Measurements from ENCODE around the gene GJA4. TPM values are rescaled to one million over a fixed set of nuclear protein-coding genes. Genes with fewer than 3 reads are reported as not detected.

GJA4 gene
- total RNA-seq, 1 experiment from 2014 or later: not detected

GRCh38 chr1:34794001-34794789, 1.4 kb downstream of the GJA4 start:
- CTCF ChIA-PET: no interaction called here
- RAD21 ChIA-PET (ENCODE audit: low non-redundant PET in 1 of 2, low total read pairs in 2 of 2, uncharacterized antibody in 2 of 2, unreplicated experiment in 2 of 2): no interaction called here
- no TSS peak for BruUV-seq (replicated peaks)
- intact Hi-C loops (cut with micrococcal nuclease): no loop called here
- H3K27ac ChIP-seq (ENCODE audit: low read depth, low read length): no peak overlapping the region
- no peak overlapping the region for H3K4me2 ChIP-seq (ENCODE audit: low read length)
- ATAC-seq: no peak
- no peaks in the 10 kb centered on the region for H3K9me2 ChIP-seq (ENCODE audit: insufficient read depth)
- H2AFZ ChIP-seq (ENCODE audit: low read depth, low read length, poor library complexity, severe bottlenecking): no peak overlapping the region
- DNase-seq (ENCODE audit: low read depth, low spot score): no peak
- peaks cover 3% of the 10 kb centered on the region; the same call in 1 of the 2 replicates for H3K27me3 ChIP-seq (ENCODE audit: insufficient read depth, low read length)
- H3K36me3 ChIP-seq (ENCODE audit: control insufficient read depth in 1 of 2, insufficient read depth in 2 of 2, low read length in 2 of 2): no peaks in the 10 kb centered on the region
- TF ChIP-seq POLR2AphosphoS5 (IDR thresholded peaks at IDR 0.05; ENCODE audit: low read depth, low read length) (no peak), EZH2 (IDR thresholded peaks at IDR 0.05) (no peak), ZNF274 (IDR thresholded peaks at IDR 0.05; ENCODE audit: low read depth, low read length) (no peak), SRF (IDR thresholded peaks at IDR 0.05; ENCODE audit: low read depth) (no peak), YY1 (IDR thresholded peaks at IDR 0.05; ENCODE audit: extremely low read depth, insufficient replicate concordance, low read depth, low read length) (no peak), EZH2phosphoT487 (IDR thresholded peaks at IDR 0.05; ENCODE audit: borderline replicate concordance) (no peak), CEBPB (IDR thresholded peaks at IDR 0.05; ENCODE audit: low read depth) (no peak), RAD21 (IDR thresholded peaks at IDR 0.05; ENCODE audit: low read depth) (no peak), SIN3A (IDR thresholded peaks at IDR 0.05; ENCODE audit: low read depth) (no peak), FOSL1 (IDR thresholded peaks at IDR 0.05; ENCODE audit: low read depth) (no peak), REST (IDR thresholded peaks at IDR 0.05; ENCODE audit: low read depth) (no peak), JUND (IDR thresholded peaks at IDR 0.05) (no peak), CBX3 (IDR thresholded peaks at IDR 0.05; ENCODE audit: low read depth) (no peak), ATF3 (IDR thresholded peaks at IDR 0.05) (no peak), ZFX (IDR thresholded peaks at IDR 0.05) (no peak), EGR1 (IDR thresholded peaks at IDR 0.05; ENCODE audit: low read depth) (no peak), POLR2A (IDR thresholded peaks at IDR 0.05; ENCODE audit: borderline replicate concordance, extremely low read depth, insufficient read depth, insufficient read length) (no peak), ZBTB33 (IDR thresholded peaks at IDR 0.05; ENCODE audit: extremely low read depth, insufficient replicate concordance, low read length) (no peak)
- TF ChIP-seq, protein P1, sequence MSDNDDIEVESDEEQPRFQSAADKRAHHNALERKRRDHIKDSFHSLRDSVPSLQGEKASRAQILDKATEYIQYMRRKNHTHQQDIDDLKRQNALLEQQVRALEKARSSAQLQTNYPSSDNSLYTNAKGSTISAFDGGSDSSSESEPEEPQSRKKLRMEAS (IDR thresholded peaks at IDR 0.05): no peak
- H3K79me2 ChIP-seq (ENCODE audit: insufficient read depth, low read length): no peaks in the 10 kb centered on the region
- no peak overlapping the region for H3K4me3 ChIP-seq (replicated peaks in 1 of 2; ENCODE audit: low read depth in 1 of 2, low read length in 2 of 2)
- H3K9me3 ChIP-seq (ENCODE audit: control insufficient read depth in 1 of 2, insufficient read depth in 1 of 2, low read depth in 1 of 2, low read length in 2 of 2): no peaks in the 10 kb centered on the region
- H3K9ac ChIP-seq (ENCODE audit: low read length): no peak overlapping the region
- no peaks in the 10 kb centered on the region for H4K20me1 ChIP-seq (ENCODE audit: insufficient read depth)
- no peaks in the 10 kb centered on the region for H3K4me1 ChIP-seq (ENCODE audit: control insufficient read depth in 1 of 2, insufficient read depth in 2 of 2, low read length in 2 of 2)
- POLR2A ChIA-PET: no interaction called here
